ENCODE results near the gene TMEM240.
"Not testable (repeated sequence)": the region's sequence is repeated elsewhere in the genome, so short reads cannot be mapped to it uniquely, and the experiment has no call there.

TMEM240 gene

GRCh38 chr1:1540818-1541628, 599 bp upstream of the TMEM240 start:
- no peak for DNase-seq (ENCODE audit: low read depth in 2 of 2)

DNA sequence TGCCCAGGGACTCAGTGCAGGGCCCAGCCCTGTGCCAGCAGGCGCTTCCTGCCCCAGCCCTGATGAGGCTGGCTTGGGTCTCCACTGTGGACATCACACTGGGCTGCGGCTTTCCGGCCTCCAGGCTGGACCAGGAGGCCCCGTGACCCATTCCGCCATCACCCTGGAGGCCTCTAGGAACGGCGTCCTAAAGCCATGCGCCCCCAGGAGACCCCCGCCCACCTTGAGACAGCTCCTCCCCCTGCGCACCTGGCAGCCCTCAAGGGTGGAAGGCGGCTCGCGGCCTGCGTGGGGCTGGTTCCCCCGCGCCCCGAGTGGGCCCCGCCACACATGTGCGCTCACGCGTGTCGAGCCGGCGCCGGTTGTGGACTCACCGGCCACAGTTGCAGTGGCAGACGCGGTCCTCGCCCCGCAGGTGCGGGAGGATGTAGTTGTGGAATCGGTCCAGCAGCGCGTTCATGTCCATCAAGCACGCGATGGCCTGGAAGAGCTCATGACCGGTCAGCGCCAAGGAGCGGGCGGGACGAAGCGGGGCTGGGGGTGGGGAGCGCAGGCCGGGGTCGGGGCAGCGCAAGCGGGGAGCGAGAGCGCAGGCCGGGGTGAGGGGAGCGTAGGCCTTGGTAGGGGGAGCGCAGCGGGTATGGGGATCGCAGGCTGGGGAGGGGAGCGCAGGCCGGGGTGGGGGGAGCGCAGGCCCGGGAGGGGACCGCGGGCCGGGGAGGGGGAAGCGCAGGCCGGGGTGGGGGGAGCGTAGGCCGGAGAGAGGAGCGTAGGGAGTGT, 924 bp downstream of the TMEM240 start:
- DNase-seq (ENCODE audit: low read depth in 2 of 2) = no peak

DNA sequence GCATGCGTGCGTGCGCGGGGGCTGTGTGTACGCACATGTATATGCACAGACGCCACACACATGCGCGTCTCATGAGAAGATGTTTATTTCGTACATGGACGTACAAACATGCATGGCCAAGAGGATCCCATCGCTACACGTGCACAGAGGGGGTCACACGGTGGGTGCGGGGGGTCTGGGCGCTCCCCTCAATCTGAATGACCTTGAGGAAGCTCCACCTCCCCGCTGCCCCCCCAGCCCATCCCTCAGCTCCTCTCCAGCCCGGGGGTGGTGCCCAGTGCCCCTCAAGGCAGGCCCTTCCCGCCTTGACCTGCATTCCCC, 1.5 kb downstream of the TMEM240 start:
- DNase-seq (ENCODE audit: low read depth in 2 of 2) = no peak

GRCh38 chr1:1538334-1538733, 2.1 kb downstream of the TMEM240 start:
- no peak for DNase-seq (ENCODE audit: low read depth in 2 of 2)

DNA sequence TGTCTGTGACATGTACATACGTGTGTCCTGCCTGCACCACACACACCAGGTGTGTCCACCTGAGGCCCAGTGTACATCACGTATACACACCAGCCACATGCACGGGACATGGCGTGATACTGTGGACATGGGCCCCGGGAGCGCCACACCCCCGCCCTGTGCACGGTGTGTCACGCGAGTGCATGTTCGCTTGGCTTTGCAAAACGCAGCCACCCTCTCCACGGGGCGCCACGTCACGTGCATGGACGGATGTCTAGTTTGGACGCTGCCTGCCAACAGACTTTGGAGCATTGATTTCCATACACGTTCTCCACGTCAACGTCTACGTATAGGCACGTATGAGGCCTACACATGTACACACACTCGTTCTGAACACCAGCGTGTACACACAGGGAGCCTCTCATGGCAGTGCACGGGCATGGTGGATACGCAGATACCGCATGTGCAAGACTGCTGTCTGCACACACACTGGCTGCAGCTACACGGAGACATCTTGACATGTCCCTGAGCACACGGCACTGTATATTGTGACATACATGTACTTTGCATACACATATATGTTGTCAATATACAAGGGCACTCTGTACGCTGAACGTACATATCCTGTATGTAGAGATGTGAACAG, 2.7 kb downstream of the TMEM240 start:
- no peak for DNase-seq (ENCODE audit: low read depth in 2 of 2)

- no peak for DNase-seq (ENCODE audit: low read depth in 2 of 2)
Observed at GRCh38 chr1:1536938-1537546, 3.4 kb downstream of the TMEM240 start.

GRCh38 chr1:1536019-1536937, 4.1 kb downstream of the TMEM240 start:
- DNase-seq (ENCODE audit: low read depth in 2 of 2) = no peak

GRCh38 chr1:1535201-1536018, 5.0 kb downstream of the TMEM240 start:
- DNase-seq (ENCODE audit: low read depth in 2 of 2) = no peak

DNA sequence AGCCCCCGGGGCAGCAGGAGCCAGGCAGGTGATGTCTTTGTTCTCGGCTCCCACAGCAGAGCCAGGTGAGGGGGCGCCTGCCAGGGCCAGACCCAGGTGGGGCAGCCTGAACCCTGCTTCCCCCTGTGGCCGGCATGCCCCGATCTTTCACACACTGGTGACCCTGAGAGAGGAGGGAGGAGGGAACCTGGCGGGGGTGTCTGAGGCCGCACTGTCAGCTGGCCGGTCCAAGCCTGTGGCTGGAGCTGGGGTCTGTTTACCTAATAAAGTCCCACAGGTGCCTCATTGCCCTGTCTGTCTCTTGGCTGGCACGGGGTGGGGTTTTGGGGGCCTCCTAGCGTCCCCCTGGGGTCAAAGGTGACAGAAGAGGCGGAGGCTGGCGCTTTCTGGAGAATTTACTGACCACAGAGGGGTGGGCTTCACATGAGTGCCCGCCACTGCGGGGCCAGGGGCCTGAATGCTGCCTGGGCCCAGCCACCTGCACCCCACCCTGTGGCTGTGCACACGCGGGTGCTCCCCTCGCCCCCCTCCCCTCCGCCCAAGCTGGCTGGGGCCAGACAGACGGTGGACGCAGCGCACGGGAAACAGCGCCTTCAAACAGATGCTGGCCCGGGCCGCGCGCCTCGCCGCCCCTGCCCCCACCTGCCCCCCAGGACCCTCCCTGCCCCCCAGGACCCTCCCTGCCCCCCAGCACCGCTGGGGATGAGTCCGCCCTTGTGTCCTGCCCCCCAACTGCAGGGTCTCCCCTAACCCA, 5.8 kb downstream of the TMEM240 start:
- no peak for DNase-seq (ENCODE audit: low read depth in 2 of 2)

DNA sequence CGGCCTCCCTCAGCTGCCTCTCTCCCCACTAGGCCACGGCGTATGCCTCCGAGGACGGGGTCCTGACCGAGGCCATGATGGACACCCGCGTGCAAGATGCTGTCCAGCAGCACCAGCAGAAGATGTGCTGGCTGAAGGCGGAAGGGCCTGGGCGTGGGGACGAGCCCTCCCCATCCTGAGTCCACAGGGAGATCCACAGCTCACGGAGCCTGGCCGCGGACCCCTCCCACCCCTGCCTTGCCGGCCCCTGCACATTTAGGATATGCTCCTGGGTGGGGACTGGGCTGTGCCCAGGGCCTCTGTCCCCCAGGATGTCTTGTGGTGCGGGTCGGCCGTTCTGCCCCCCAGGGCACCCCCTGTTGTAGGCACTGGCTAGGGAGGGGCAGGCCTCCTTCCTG, 6.5 kb downstream of the TMEM240 start:
- DNase-seq (ENCODE audit: low read depth in 2 of 2) = not testable (repeated sequence)

DNA sequence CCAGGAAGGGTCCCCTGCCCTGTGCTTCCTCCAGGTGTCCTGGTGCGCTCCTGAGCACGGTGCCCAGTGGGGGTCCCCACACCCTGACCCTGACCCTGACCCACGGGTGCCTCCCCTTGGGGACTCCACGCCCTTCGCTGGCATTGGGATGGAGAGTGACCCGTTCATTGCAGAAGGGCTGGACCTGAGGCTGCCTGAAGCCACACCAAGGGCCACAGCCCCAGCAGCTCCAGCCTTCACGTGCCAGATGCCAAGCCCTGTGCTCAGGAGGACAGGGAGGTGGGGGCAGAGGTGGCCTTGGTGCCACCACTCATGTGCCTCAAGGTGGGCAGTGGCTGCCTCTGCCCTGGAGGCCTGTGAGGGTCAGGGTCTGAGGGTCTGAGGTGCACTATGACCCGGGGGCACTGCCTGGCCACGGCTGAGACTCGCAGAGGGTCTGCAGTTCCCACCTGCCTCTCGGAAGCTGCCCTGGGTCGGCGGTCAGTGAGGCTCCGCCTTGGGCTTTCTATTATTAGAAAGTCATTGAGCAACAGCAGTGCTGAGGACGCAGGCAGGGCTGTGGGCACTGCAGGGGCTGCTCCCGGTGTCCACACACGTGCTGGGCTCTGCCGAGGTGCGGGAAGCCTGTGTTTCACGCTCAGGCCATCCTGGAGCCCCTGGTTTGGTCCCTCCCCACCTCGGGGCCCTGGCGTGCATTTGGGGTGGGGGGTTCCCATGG, 7.1 kb downstream of the TMEM240 start:
- DNase-seq (ENCODE audit: low read depth in 2 of 2) = not testable (repeated sequence)

GRCh38 chr1:1531947-1532346, 8.5 kb downstream of the TMEM240 start:
- DNase-seq (ENCODE audit: low read depth in 2 of 2) = no peak

- no peak for DNase-seq (ENCODE audit: low read depth in 2 of 2)
Observed at GRCh38 chr1:1529936-1530335, 10.5 kb downstream of the TMEM240 start.

GRCh38 chr1:1529321-1529720, 11.1 kb downstream of the TMEM240 start:
- no peak for DNase-seq (ENCODE audit: low read depth in 2 of 2)

- DNase-seq (ENCODE audit: low read depth in 2 of 2) = no peak
Observed at GRCh38 chr1:1528301-1529267, 11.8 kb downstream of the TMEM240 start.

DNA sequence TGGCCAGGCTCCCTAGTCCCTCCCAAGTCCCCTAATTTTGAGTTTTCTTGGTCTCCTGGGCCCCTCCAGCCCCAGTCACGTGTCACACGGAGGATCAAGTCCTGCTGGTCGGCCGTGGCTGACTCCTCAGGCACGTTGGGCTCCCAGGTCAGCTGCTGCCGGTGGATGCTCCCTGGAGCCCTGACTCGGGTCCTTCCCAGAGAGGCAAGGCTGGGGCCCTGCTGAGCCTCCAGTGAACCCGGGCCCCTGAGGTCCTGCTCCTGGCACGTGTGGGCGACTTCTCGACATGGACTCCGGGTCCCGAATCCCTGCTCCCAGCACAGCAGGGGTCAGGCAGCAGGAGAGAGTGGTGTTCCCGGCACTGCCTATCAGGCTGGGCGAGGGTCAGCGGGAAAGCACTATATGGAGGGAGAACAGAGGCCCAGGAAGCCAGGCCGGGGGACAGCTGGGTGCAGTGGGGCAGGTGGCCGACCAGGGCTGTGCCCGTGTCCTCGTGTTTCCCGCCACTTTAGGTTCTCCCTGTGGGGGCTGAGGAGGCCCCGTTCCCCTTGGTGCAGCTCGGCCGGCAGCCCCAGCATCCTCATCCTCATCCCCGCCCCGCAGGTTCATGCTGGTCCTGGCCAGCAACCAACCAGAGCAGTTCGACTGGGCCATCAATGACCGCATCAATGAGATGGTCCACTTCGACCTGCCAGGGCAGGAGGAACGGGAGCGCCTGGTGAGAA, 13.2 kb downstream of the TMEM240 start:
- DNase-seq (ENCODE audit: low read depth in 2 of 2) = no peak

DNA sequence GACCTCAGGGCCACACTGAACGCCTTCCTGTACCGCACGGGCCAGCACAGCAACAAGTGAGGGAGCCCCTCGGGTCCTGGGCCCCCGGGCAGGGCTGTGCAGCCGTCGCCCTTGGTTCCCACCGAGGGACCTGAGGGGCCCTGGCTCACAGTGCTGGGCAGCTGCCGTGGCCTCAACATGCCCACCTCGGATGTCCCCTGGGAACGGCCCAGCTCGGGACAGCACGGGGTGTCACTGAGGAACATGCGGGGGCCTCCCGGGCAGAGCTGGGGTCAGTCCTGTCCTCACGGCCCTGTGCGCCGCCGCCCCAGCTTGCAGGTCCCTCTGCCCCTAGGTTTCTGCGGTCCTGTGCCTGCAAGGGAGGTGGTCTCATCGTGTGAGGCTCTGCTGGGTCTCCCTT, 13.9 kb downstream of the TMEM240 start:
- not testable (repeated sequence) for DNase-seq (ENCODE audit: low read depth in 2 of 2)
